Forelimb muscle (tissue), 1 donor: ENCODE measurements around the gene CCDC200. TPM values are rescaled to one million over a fixed set of nuclear protein-coding genes. Genes with fewer than 3 reads are reported as not detected.
A peak's percentile ranks its signal among the peaks of the same experiment; 100 is the strongest.
"Not testable (repeated sequence)": the region's sequence is repeated elsewhere in the genome, so short reads cannot be mapped to it uniquely, and the experiment has no call there.

Experiments used
- DNase-seq: peaks from one replicate; pipeline ENCODE4 v3.0.0-alpha.2; 2013; ENCODE audit warnings: low read depth
- polyA plus RNA-seq: library from polyadenylated mRNA; unstranded; fragments of 120-200 nt; gene quantifications from one replicate; pipeline ENCODE4 v1.2.1, GENCODE V29; 2013; ENCODE audit not compliant: insufficient read length

The CCDC200 gene
- polyA plus RNA-seq, 1 donor, result 10.0 TPM

GRCh38 chr17:43216369-43216761, 12.1 kb downstream of the CCDC200 start:
- no peak for DNase-seq

GRCh38 chr17:43215341-43215740, 13.1 kb downstream of the CCDC200 start:
- DNase-seq, result no peak

GRCh38 chr17:43213545-43213944, 14.9 kb downstream of the CCDC200 start:
- no peak for DNase-seq

GRCh38 chr17:43212641-43213490, 15.6 kb downstream of the CCDC200 start:
- no peak for DNase-seq

- DNase-seq, result peak; percentile 43
Measured at GRCh38 chr17:43211480-43212402, 16.7 kb downstream of the CCDC200 start, which contains the start of gene TMEM106A. Gene TMEM106A, plus strand, starts transcription at chr17:43211875. Its CDS starts 1,167 bp downstream, at chr17:43213042.

GRCh38 chr17:43211123-43211479, 17.3 kb downstream of the CCDC200 start:
- no peak for DNase-seq

- no peak for DNase-seq
Measured at GRCh38 chr17:43210576-43210975, 17.8 kb downstream of the CCDC200 start.

GRCh38 chr17:43203013-43203412, 25.4 kb downstream of the CCDC200 start:
- DNase-seq, result not testable (repeated sequence)

GRCh38 chr17:43200127-43200526, 28.3 kb downstream of the CCDC200 start:
- no peak for DNase-seq

GRCh38 chr17:43199633-43200032, 28.8 kb downstream of the CCDC200 start:
- no peak for DNase-seq

- DNase-seq, result no peak
Measured at GRCh38 chr17:43193251-43193650, 35.2 kb downstream of the CCDC200 start.

- not testable (repeated sequence) for DNase-seq
Measured at GRCh38 chr17:43186656-43187055, 41.8 kb downstream of the CCDC200 start.

- DNase-seq, result no peak
Measured at GRCh38 chr17:43183921-43184320, 44.5 kb downstream of the CCDC200 start.

GRCh38 chr17:43176119-43176570, 52.3 kb downstream of the CCDC200 start:
- no peak for DNase-seq

GRCh38 chr17:43175213-43176118, 53.0 kb downstream of the CCDC200 start:
- DNase-seq, result no peak

- no peak for DNase-seq
Measured at GRCh38 chr17:43171586-43172487, 56.6 kb downstream of the CCDC200 start.
